OCI-LY1 (cell line): ENCODE results near the gene LMTK2.

Source experiments
- H2AFZ ChIP-seq: fragments of 200-600 bp; sonication (generic), shearing (Covaris generic); 2 replicates; pipeline ENCODE4 v1.6.0; 2014; ENCODE audit warnings: antibody characterized with exemption, mild to moderate bottlenecking, low read length
- H3F3A ChIP-seq: fragments of 200-600 bp; sonication (generic), shearing (Covaris generic); 2 replicates; pipeline ENCODE4 v1.6.0; 2014; ENCODE audit warnings: mild to moderate bottlenecking, antibody characterized with exemption, low read length, moderate library complexity; ENCODE audit not compliant: insufficient read depth
- H3K27ac ChIP-seq: fragments of 200-600 bp; sonication (generic); 2 replicates; pipeline ENCODE4 v1.5.1; 2014; ENCODE audit warnings: low read length, mixed run types, mild to moderate bottlenecking, low read depth; ENCODE audit not compliant: poor library complexity, severe bottlenecking
- H3K27me3 ChIP-seq: fragments of 200-600 bp; sonication (generic); 2 replicates; pipeline ENCODE4 v1.6.0; 2014; ENCODE audit warnings: antibody characterized with exemption, mild to moderate bottlenecking, low read length, moderate library complexity; ENCODE audit not compliant: insufficient read depth
- H3K36me3 ChIP-seq: fragments of 200-600 bp; sonication (generic); 2 replicates; pipeline ENCODE4 v1.6.1; 2014; ENCODE audit warnings: mild to moderate bottlenecking, antibody characterized with exemption, low read length, moderate library complexity, mixed read lengths; ENCODE audit not compliant: insufficient read depth
- H3K4me1 ChIP-seq: fragments of 200-600 bp; sonication (generic); 2 replicates; pipeline ENCODE4 v1.5.1; 2014; ENCODE audit warnings: mild to moderate bottlenecking, low read length, moderate library complexity; ENCODE audit not compliant: insufficient read depth, severe bottlenecking
- H3K4me2 ChIP-seq: fragments of 200-600 bp; sonication (generic), shearing (Covaris generic); 2 replicates; pipeline ENCODE4 v1.6.1; 2014; ENCODE audit warnings: low read length
- H3K4me3 ChIP-seq: fragments of 200-600 bp; sonication (generic); 2 replicates; pipeline ENCODE4 v1.5.1; 2014; ENCODE audit warnings: low read length, low read depth, mild to moderate bottlenecking, mixed read lengths; ENCODE audit not compliant: poor library complexity, severe bottlenecking
- H3K79me2 ChIP-seq: fragments of 200-600 bp; shearing (Covaris generic); 2 replicates; pipeline ENCODE4 v1.6.1; 2016; ENCODE audit warnings: mixed run types, low read length, mixed read lengths; ENCODE audit not compliant: insufficient read depth
- H3K9ac ChIP-seq: fragments of 200-600 bp; sonication (generic), shearing (Covaris generic); 2 replicates; pipeline ENCODE4 v1.6.1; 2014; ENCODE audit warnings: mild to moderate bottlenecking, low read length, mixed read lengths
- H3K9me2 ChIP-seq: fragments of 200-600 bp; sonication (generic), shearing (Covaris generic); 2 replicates; pipeline ENCODE4 v1.6.1; 2014; ENCODE audit warnings: low read depth, mild to moderate bottlenecking, low read length, mixed read lengths
- H3K9me3 ChIP-seq: fragments of 200-600 bp; shearing (Covaris generic); 2 replicates; pipeline ENCODE4 v1.6.1; 2014; ENCODE audit warnings: low read length, mixed read lengths
- H4K20me1 ChIP-seq: fragments of 200-600 bp; sonication (generic), shearing (Covaris generic); 2 replicates; pipeline ENCODE4 v1.6.0; 2016; ENCODE audit warnings: mild to moderate bottlenecking, low read length; ENCODE audit not compliant: insufficient read depth
- CTCF ChIP-seq: fragments of 200-600 bp; sonication (generic), shearing (Covaris generic); IDR thresholded peaks from 2 replicates; pipeline ENCODE4 v1.5.1; 2017; ENCODE audit warnings: mild to moderate bottlenecking, antibody characterized with exemption, low read length, moderate library complexity, mixed read lengths
- EZH2 ChIP-seq: fragments of 200-600 bp; sonication (generic), shearing (Covaris generic); IDR thresholded peaks from 2 replicates; pipeline ENCODE4 v1.8.0; 2017; ENCODE audit warnings: borderline replicate concordance, mixed run types, mild to moderate bottlenecking, antibody characterized with exemption, low read length, moderate library complexity, mixed read lengths

The LMTK2 gene

GRCh38 chr7:98236355-98237185 lies 129.9 kb downstream of the LMTK2 start:
- H3K4me1 ChIP-seq: no peaks in the 10 kb centered on the region
- no peaks in the 10 kb centered on the region for H4K20me1 ChIP-seq
- H3K36me3 ChIP-seq: peaks cover 6% of the 10 kb centered on the region; the same call in 1 of the 2 replicates
- H3F3A ChIP-seq: no peaks in the 10 kb centered on the region
- H3K79me2 ChIP-seq: no peaks in the 10 kb centered on the region
- H3K27ac ChIP-seq: no peak overlapping the region
- no peaks in the 10 kb centered on the region for H3K27me3 ChIP-seq
- no peak overlapping the region for H3K4me3 ChIP-seq
- no peak overlapping the region for H3K4me2 ChIP-seq
- H2AFZ ChIP-seq: no peak overlapping the region
- no peak overlapping the region for H3K9ac ChIP-seq
- H3K9me2 ChIP-seq: no peaks in the 10 kb centered on the region
- H3K9me3 ChIP-seq: no peaks in the 10 kb centered on the region
- TF ChIP-seq CTCF (no peak), EZH2 (no peak)

- Histone ChIP-seq H3K9me2 (no peaks in the 10 kb centered on the region), H3K27me3 (no peaks in the 10 kb centered on the region), H3K4me1 (no peaks in the 10 kb centered on the region), H3K9ac (no peak overlapping the region), H3F3A (no peaks in the 10 kb centered on the region), H2AFZ (no peak overlapping the region), H3K36me3 (peaks cover 6% of the 10 kb centered on the region; the same call in 1 of the 2 replicates), H3K4me3 (no peak overlapping the region), H3K4me2 (no peak overlapping the region), H3K27ac (no peak overlapping the region), H3K9me3 (no peaks in the 10 kb centered on the region), H4K20me1 (no peaks in the 10 kb centered on the region), H3K79me2 (no peaks in the 10 kb centered on the region)
- no peak for TF ChIP-seq CTCF
- no peak for TF ChIP-seq EZH2
Observed at GRCh38 chr7:98238076-98238475, 131.4 kb downstream of the LMTK2 start.

GRCh38 chr7:98238976-98239375 lies 132.3 kb downstream of the LMTK2 start:
- no peak for TF ChIP-seq EZH2
- no peak for TF ChIP-seq CTCF
- no peaks in the 10 kb centered on the region for H3K4me1 ChIP-seq
- H3F3A ChIP-seq: no peaks in the 10 kb centered on the region
- no peaks in the 10 kb centered on the region for H3K9me3 ChIP-seq
- no peak overlapping the region for H3K9ac ChIP-seq
- H4K20me1 ChIP-seq: no peaks in the 10 kb centered on the region
- no peaks in the 10 kb centered on the region for H3K79me2 ChIP-seq
- H2AFZ ChIP-seq: no peak overlapping the region
- no peak overlapping the region for H3K4me2 ChIP-seq
- no peak overlapping the region for H3K27ac ChIP-seq
- H3K27me3 ChIP-seq: no peaks in the 10 kb centered on the region
- H3K4me3 ChIP-seq: no peak overlapping the region
- no peaks in the 10 kb centered on the region for H3K9me2 ChIP-seq
- H3K36me3 ChIP-seq: peaks cover 6% of the 10 kb centered on the region; the same call in 1 of the 2 replicates
